Mesenchymal stem cell (in vitro differentiated cells and primary cell): ENCODE data around the gene HEXB.
A peak's percentile ranks its signal among the peaks of the same experiment; 100 is the strongest.
"Not testable (repeated sequence)": the region's sequence is repeated elsewhere in the genome, so short reads cannot be mapped to it uniquely, and the experiment has no call there.

ENCODE experiments used
- DNase-seq: peaks from one replicate; pipeline ENCODE4 v3.0.0-alpha.2; 2013
- H2AFZ ChIP-seq: one replicate; pipeline ENCODE4 v1.6.1; 2013; ENCODE audit warnings: low read depth, mild to moderate bottlenecking, control low read depth, inconsistent platforms, low read length, moderate library complexity
- H2AK5ac ChIP-seq: 2 replicates; pipeline ENCODE4 v1.6.1; 2013; ENCODE audit warnings: low read length, moderate library complexity, mild to moderate bottlenecking, inconsistent platforms; ENCODE audit not compliant: severe bottlenecking
- H2BK120ac ChIP-seq: one replicate; pipeline ENCODE4 v1.6.1; 2013; ENCODE audit warnings: low read depth, mild to moderate bottlenecking, inconsistent platforms, low read length, moderate library complexity
- H2BK12ac ChIP-seq, 2 experiments: one replicate each; pipeline ENCODE4 v1.6.1; 2013; ENCODE audit warnings: inconsistent platforms in 2 of 2, low read length in 2 of 2, mild to moderate bottlenecking in 2 of 2, moderate library complexity in 2 of 2, control low read depth in 1 of 2
- H2BK15ac ChIP-seq: one replicate; pipeline ENCODE4 v1.6.1; 2013; ENCODE audit warnings: mild to moderate bottlenecking, low read depth, inconsistent platforms; ENCODE audit not compliant: poor library complexity, severe bottlenecking
- H2BK5ac ChIP-seq: 2 replicates; pipeline ENCODE4 v1.6.1; 2013; ENCODE audit warnings: low read depth, mild to moderate bottlenecking, low read length, control low read depth, inconsistent platforms; ENCODE audit not compliant: poor library complexity, severe bottlenecking
- H3K14ac ChIP-seq, 2 experiments: one replicate each; pipeline ENCODE4 v1.6.1; 2013; ENCODE audit warnings: inconsistent platforms in 2 of 2, low read length in 2 of 2, control low read depth in 1 of 2, mild to moderate bottlenecking in 1 of 2, moderate library complexity in 1 of 2
- H3K18ac ChIP-seq, 2 experiments: one replicate each; pipeline ENCODE4 v1.6.1; 2013; ENCODE audit warnings: inconsistent platforms in 2 of 2, low read length in 2 of 2, control low read depth in 1 of 2, low read depth in 1 of 2, mild to moderate bottlenecking in 1 of 2
- H3K23ac ChIP-seq, 2 experiments: one replicate each; pipeline ENCODE4 v1.6.1; 2013; ENCODE audit warnings: inconsistent platforms in 2 of 2, low read length in 2 of 2, mild to moderate bottlenecking in 2 of 2, moderate library complexity in 2 of 2, control low read depth in 1 of 2
- H3K27ac ChIP-seq: 2 replicates; pipeline ENCODE4 v1.5.1; 2013; ENCODE audit warnings: mild to moderate bottlenecking, moderate library complexity, low read length, control low read depth, inconsistent platforms; ENCODE audit not compliant: poor library complexity, severe bottlenecking
- H3K27me3 ChIP-seq, 2 experiments: 2 replicates each; pipeline versions ENCODE4 v1.6.1 to v1.7.0; 2013; ENCODE audit warnings: low read length in 2 of 2, mild to moderate bottlenecking in 2 of 2, moderate library complexity in 2 of 2, control low read depth in 1 of 2, inconsistent platforms in 1 of 2; ENCODE audit not compliant: control insufficient read depth in 1 of 2, insufficient read depth in 1 of 2
- H3K36me3 ChIP-seq, 2 experiments: 2 replicates each; pipeline versions ENCODE4 v1.6.1 to v1.7.0; 2013; ENCODE audit warnings: low read length in 2 of 2, control low read depth in 1 of 2, inconsistent platforms in 1 of 2, low read depth in 1 of 2, mild to moderate bottlenecking in 1 of 2; ENCODE audit not compliant: insufficient read depth in 2 of 2, control insufficient read depth in 1 of 2
- H3K4ac ChIP-seq, 2 experiments: one replicate each; pipeline ENCODE4 v1.6.1; 2013; ENCODE audit warnings: inconsistent platforms in 2 of 2, low read length in 2 of 2, mild to moderate bottlenecking in 2 of 2, moderate library complexity in 2 of 2, control low read depth in 1 of 2, low read depth in 1 of 2
- H3K4me1 ChIP-seq: 2 replicates; pipeline ENCODE4 v1.6.1; 2013; ENCODE audit warnings: low read depth, low read length, control low read depth; ENCODE audit not compliant: control insufficient read depth, insufficient read depth
- H3K4me2 ChIP-seq: 2 replicates; pipeline ENCODE4 v1.6.1; 2013; ENCODE audit warnings: low read length, mild to moderate bottlenecking, inconsistent platforms; ENCODE audit not compliant: poor library complexity, severe bottlenecking
- H3K4me3 ChIP-seq, 2 experiments: 2 replicates each; pipeline versions ENCODE4 v1.5.1 to v1.7.0; 2013; ENCODE audit warnings: low read length in 2 of 2, mild to moderate bottlenecking in 2 of 2, control low read depth in 1 of 2, low read depth in 1 of 2; ENCODE audit not compliant: insufficient read depth in 1 of 2
- H3K79me1 ChIP-seq: replicated peaks from 2 replicates; pipeline ENCODE4 v1.6.1; 2013; ENCODE audit warnings: mild to moderate bottlenecking, control low read depth, low read length, inconsistent platforms; ENCODE audit not compliant: poor library complexity, severe bottlenecking
- H3K9ac ChIP-seq: 2 replicates; pipeline ENCODE4 v1.7.0; 2013; ENCODE audit warnings: mild to moderate bottlenecking, low read length, moderate library complexity
- H3K9me3 ChIP-seq: 2 replicates; pipeline ENCODE4 v1.7.0; 2013; ENCODE audit warnings: mild to moderate bottlenecking, low read length; ENCODE audit not compliant: control insufficient read depth
- H4K8ac ChIP-seq: one replicate; pipeline ENCODE4 v1.6.1; 2013; ENCODE audit warnings: inconsistent platforms, mild to moderate bottlenecking, low read length, moderate library complexity
- H4K91ac ChIP-seq: one replicate; pipeline ENCODE4 v1.6.1; 2013; ENCODE audit warnings: mild to moderate bottlenecking, low read length, inconsistent platforms
- WGBS: methylation state at CpG from one replicate; pipeline ENCODE4 v1.1.7; 2013; ENCODE audit warnings: mixed read lengths; 5-methylcytosine and 5-hydroxymethylcytosine counted together

HEXB gene

GRCh38 chr5:74676466-74676865 lies 8.6 kb upstream of the HEXB start:
- H3K4me1 ChIP-seq, H3K23ac ChIP-seq, H2BK5ac ChIP-seq, H2BK120ac ChIP-seq, H3K9me3 ChIP-seq, H3K79me1 ChIP-seq, H3K4me2 ChIP-seq, H3K14ac ChIP-seq, H3K4ac ChIP-seq, H3K18ac ChIP-seq, H2AK5ac ChIP-seq, H2BK12ac ChIP-seq, DNase-seq, H4K8ac ChIP-seq, H3K4me3 ChIP-seq, H4K91ac ChIP-seq, H3K36me3 ChIP-seq, H3K27ac ChIP-seq, H3K9ac ChIP-seq, H3K27me3 ChIP-seq, H2AFZ ChIP-seq, H2BK15ac ChIP-seq: not testable (repeated sequence)
- 96% methylated on average over 3 of the region's 6 CpGs for WGBS

GRCh38 chr5:74678123-74678522 lies 6.9 kb upstream of the HEXB start:
- not testable (repeated sequence) for H4K8ac ChIP-seq, H3K23ac ChIP-seq, H3K9ac ChIP-seq, H2AFZ ChIP-seq, H2BK120ac ChIP-seq, H3K14ac ChIP-seq, H3K4me3 ChIP-seq, H3K18ac ChIP-seq, H2BK12ac ChIP-seq, H2BK15ac ChIP-seq, DNase-seq, H2BK5ac ChIP-seq, H3K36me3 ChIP-seq, H3K4me1 ChIP-seq, H3K27ac ChIP-seq, H3K79me1 ChIP-seq, H3K4ac ChIP-seq, H3K9me3 ChIP-seq, H4K91ac ChIP-seq, H3K4me2 ChIP-seq, H2AK5ac ChIP-seq, H3K27me3 ChIP-seq
- 0% methylated on average over 1 of the region's 3 CpGs for WGBS

- H2BK5ac ChIP-seq, H3K4me3 ChIP-seq, H2BK15ac ChIP-seq, H3K14ac ChIP-seq, H3K79me1 ChIP-seq, H3K4me2 ChIP-seq, H3K23ac ChIP-seq, H4K91ac ChIP-seq, H3K27ac ChIP-seq, H2AK5ac ChIP-seq, H4K8ac ChIP-seq, H3K18ac ChIP-seq, H3K9ac ChIP-seq, H3K4ac ChIP-seq, H3K27me3 ChIP-seq, H3K4me1 ChIP-seq, H2AFZ ChIP-seq, H3K36me3 ChIP-seq, DNase-seq, H2BK120ac ChIP-seq, H3K9me3 ChIP-seq, H2BK12ac ChIP-seq: not testable (repeated sequence)
- 93% methylated on average over 3 of the region's 3 CpGs for WGBS
Observed at GRCh38 chr5:74679300-74679699, 5.7 kb upstream of the HEXB start.

- H3K14ac ChIP-seq, result no peak overlapping the region
- H3K4me2 ChIP-seq, result no peak overlapping the region
- H2AK5ac ChIP-seq, result no peak overlapping the region
Observed at GRCh38 chr5:74679966-74680365, 5.1 kb upstream of the HEXB start.

More at GRCh38 chr5:74679966-74680365, 5.1 kb upstream of the HEXB start:
- no peak overlapping the region for H2BK15ac ChIP-seq
- H4K8ac ChIP-seq, result no peak overlapping the region
- H3K36me3 ChIP-seq, result no peaks in the 10 kb centered on the region
- H2AFZ ChIP-seq, result no peak overlapping the region
- no peak overlapping the region for H3K18ac ChIP-seq
- no peak overlapping the region for H3K27ac ChIP-seq
- H2BK120ac ChIP-seq, result no peak overlapping the region
- no peaks in the 10 kb centered on the region for H3K9me3 ChIP-seq
- peak; percentile 13 for DNase-seq
- H3K79me1 ChIP-seq, result no peaks in the 10 kb centered on the region
- H4K91ac ChIP-seq, result no peak overlapping the region
- no peak overlapping the region for H2BK5ac ChIP-seq
- no peak overlapping the region for H3K23ac ChIP-seq
- no peak overlapping the region for H3K4me3 ChIP-seq
- WGBS, result 79% methylated on average over 3 of the region's 4 CpGs
- H3K4ac ChIP-seq, result no peak overlapping the region
- peaks cover 2% of the 10 kb centered on the region for H3K4me1 ChIP-seq
- no peaks in the 10 kb centered on the region for H3K27me3 ChIP-seq
- H2BK12ac ChIP-seq, result no peak overlapping the region
- H3K9ac ChIP-seq, result no peak overlapping the region
